Motor neuron (in vitro differentiated cells): ENCODE data around the gene ARMC3. TPM values are rescaled to one million over a fixed set of nuclear protein-coding genes. Genes with fewer than 3 reads are reported as not detected.
"Not testable (repeated sequence)": the region's sequence is repeated elsewhere in the genome, so short reads cannot be mapped to it uniquely, and the experiment has no call there.

Experiments
- ATAC-seq, 8 experiments: fragments of 200-7000 bp; cut with Tn5 transposase; replicated peaks in 6 of 8; 2 replicates each; pipeline ENCODE4 v1.8.0; 2021; ENCODE audit warnings: mild to moderate bottlenecking in 8 of 8, moderate library complexity in 8 of 8
- H3K27ac ChIP-seq, 2 donors: fragments of 250-450 bp; sonication (Bioruptor Pico); 2 replicates each; pipeline ENCODE4 v1.9.0; 2021; ENCODE audit warnings: antibody characterized with exemption in 2 of 2, mild to moderate bottlenecking in 2 of 2, moderate library complexity in 1 of 2
- H3K4me1 ChIP-seq, 2 donors: fragments of 250-450 bp; sonication (Bioruptor Pico); replicated peaks in 1 of 2; 2 replicates each; pipeline ENCODE4 v1.6.1; 2021; ENCODE audit warnings: antibody characterized with exemption in 2 of 2, mild to moderate bottlenecking in 2 of 2, moderate library complexity in 1 of 2
- H3K4me3 ChIP-seq, 5 donors: fragments of 250-450 bp; sonication (Bioruptor Pico); 2 replicates each; pipeline ENCODE4 v1.9.0; 2021; ENCODE audit warnings: antibody characterized with exemption in 5 of 5, mild to moderate bottlenecking in 5 of 5, moderate library complexity in 4 of 5
- WGBS, 10 experiments: fragments of 450-650 bp; shearing (Covaris generic); methylation state at CpG; one replicate each; pipeline ENCODE4 v1.0.0; 2022; 5-methylcytosine and 5-hydroxymethylcytosine counted together
- in situ Hi-C, 9 experiments: fragments of 400-800 bp; cut with MboI; loops; one replicate each; pipeline ENCODE4 v1.15.0; 2021; ENCODE audit warnings: low sequenced_read_pairs in 9 of 9, low pct_unique_long_range_greater_than_20kb in 2 of 9; ENCODE audit not compliant: unreplicated experiment in 9 of 9
- total RNA-seq, 8 experiments: library from RNA; unstranded; fragments of 300-600 nt; gene quantifications; 2 replicates each; pipeline versions ENCODE4 v1.2.3 to v1.2.4, GENCODE V29; 2022

The ARMC3 gene
- total RNA-seq: 10 to 100 TPM in 1 of 8 experiments, 1 to 10 TPM in 2, under 1 TPM in 5; 0.21 to 43.8 (median 0.92) TPM

GRCh38 chr10:22927661-22928403 lies at the start of gene ARMC3:
Gene ARMC3 (plus strand): TSS chr10:22928053. CDS start chr10:22931997, 3,944 bp downstream.
- WGBS, 10 experiments: 5 to 80% (median 43%) methylated on average over 1 to 16 of the region's 41 CpGs; no CpG with 5 or more reads in 1 of the 10 experiments
- H3K27ac ChIP-seq: no peak within 1 kb of the TSS
- H3K4me1 ChIP-seq: no peaks in the 10 kb centered on the region
- H3K4me3 ChIP-seq: peak within 1 kb of the TSS; percentile 38 to 63 (median 41)
- in situ Hi-C loops: no loop called here
- peak; percentile 97 to 100 (median 100) for ATAC-seq

DNA sequence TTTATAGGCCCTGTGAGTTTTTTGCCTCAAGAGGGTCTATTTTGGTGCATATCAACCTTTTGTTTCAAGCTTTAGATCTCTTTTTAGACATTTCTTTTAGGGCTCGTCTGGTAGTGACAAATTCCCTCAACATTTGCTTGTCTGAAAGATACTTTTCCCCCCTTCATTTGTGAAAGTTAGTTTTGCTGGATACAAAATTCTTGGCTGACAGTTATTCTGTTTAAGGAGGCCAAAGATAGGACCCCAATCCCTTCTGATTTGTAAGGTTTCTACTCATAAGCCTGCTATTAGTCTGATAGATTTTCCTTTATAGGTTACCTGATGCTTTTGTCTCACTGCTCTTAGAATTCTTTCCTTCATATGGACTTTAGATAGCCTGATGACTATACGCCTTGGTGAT lies 36.1 kb upstream of the ARMC3 start:
- H3K27ac ChIP-seq: no peak overlapping the region
- 10 to 100% (median 65%) methylated on average over 1 to 2 of the region's 2 CpGs for WGBS, 10 experiments
- in situ Hi-C loops: no loop called here
- ATAC-seq: no peak
- no peaks in the 10 kb centered on the region for H3K4me1 ChIP-seq
- H3K4me3 ChIP-seq: no peak overlapping the region

DNA sequence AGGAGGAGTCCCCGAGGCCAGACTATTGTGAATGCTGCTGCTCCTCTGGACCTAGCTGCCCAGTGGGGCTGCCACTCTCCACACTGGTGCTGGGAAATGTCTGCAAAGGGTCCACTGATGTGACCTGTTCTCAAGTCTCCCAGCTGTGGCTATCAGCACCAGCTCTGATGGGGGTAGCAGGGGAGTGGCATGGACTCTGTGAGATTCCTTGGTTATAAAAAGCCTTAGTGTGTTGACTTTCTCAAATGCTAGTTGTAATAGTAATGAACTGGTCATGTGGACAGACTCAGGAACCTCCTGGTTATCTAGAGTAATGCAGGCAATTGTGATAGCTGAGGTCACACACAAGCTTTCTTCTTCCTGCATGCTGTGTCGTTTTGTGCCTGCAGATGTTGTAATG lies 34.1 kb upstream of the ARMC3 start:
- H3K4me3 ChIP-seq: no peak overlapping the region
- no peak overlapping the region for H3K27ac ChIP-seq
- in situ Hi-C loops: no loop called here
- no peaks in the 10 kb centered on the region for H3K4me1 ChIP-seq
- ATAC-seq: no peak
- 20 to 100% (median 67%) methylated on average over 1 to 2 of the region's 2 CpGs; no CpG with 5 or more reads in 3 of the 10 experiments for WGBS, 10 experiments

DNA sequence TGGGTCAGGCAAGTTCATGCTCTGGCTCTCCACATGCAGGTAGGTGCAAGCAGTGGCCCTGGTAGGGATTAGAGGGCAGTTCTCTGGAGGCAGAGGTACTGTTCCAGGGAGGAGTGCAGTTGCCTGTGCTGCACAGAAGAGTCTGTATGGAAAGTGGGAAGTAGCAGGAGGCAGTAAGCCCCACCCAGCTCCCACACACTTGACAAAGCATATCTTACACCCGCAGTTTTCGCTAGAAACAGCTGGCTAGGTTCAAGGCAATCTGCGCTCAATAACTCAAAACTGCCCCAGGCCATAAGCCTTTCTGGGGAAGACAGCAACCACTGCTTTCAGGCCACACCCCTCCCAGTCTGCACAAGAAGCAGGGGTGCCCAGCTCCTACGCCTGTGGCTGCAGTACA lies 33.1 kb upstream of the ARMC3 start:
- no peak overlapping the region for H3K27ac ChIP-seq
- in situ Hi-C loops: no loop called here
- ATAC-seq: peak in 3 of 8 experiments; percentile 93 to 95 (median 95)
- 0 to 96% (median 83%) methylated on average over 1 to 3 of the region's 4 CpGs; no CpG with 5 or more reads in 5 of the 10 experiments for WGBS, 10 experiments
- H3K4me1 ChIP-seq: no peaks in the 10 kb centered on the region
- H3K4me3 ChIP-seq: no peak overlapping the region

DNA sequence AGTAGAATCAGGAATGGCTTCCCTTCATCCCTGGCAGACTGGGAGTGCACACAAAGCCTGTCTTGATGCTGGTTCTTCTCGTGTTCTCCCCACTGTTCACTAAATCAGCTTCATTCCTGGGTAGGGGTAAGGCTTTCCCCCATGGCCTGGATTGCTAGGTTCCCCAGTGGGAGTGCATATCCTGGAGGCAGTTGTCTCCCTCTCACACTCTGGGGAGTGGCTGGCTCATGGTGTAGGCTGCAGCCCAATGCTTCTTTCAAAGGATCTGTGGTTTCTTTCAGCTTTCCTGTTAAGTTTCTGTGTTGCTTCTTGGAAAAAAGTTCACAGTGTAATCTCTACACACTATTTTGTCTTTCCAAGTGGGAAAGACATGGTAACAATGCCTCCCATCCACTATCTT lies 32.6 kb upstream of the ARMC3 start:
- in situ Hi-C loops: no loop called here
- WGBS, 10 experiments: 0 to 100% (median 37%) methylated on average over 1 of the region's 1 CpG; no CpG with 5 or more reads in 6 of the 10 experiments
- ATAC-seq: peak in 3 of 8 experiments; percentile 50 to 53 (median 53)
- Histone ChIP-seq H3K27ac (no peak overlapping the region), H3K4me1 (no peaks in the 10 kb centered on the region), H3K4me3 (no peak overlapping the region)

- no peak for ATAC-seq
- in situ Hi-C loops: no loop called here
- no peaks in the 10 kb centered on the region for H3K4me1 ChIP-seq
- no peak overlapping the region for H3K27ac ChIP-seq
- no peak overlapping the region for H3K4me3 ChIP-seq
- WGBS, 10 experiments: 42 to 100% (median 75%) methylated on average over 1 to 4 of the region's 4 CpGs; no CpG with 5 or more reads in 1 of the 10 experiments
Measured at GRCh38 chr10:22897371-22897770, 30.5 kb upstream of the ARMC3 start.

- 4 to 65% (median 55%) methylated on average over 1 to 2 of the region's 2 CpGs for WGBS, 10 experiments
- in situ Hi-C loops: no loop called here
Measured at GRCh38 chr10:22899307-22899706, 28.5 kb upstream of the ARMC3 start.

DNA sequence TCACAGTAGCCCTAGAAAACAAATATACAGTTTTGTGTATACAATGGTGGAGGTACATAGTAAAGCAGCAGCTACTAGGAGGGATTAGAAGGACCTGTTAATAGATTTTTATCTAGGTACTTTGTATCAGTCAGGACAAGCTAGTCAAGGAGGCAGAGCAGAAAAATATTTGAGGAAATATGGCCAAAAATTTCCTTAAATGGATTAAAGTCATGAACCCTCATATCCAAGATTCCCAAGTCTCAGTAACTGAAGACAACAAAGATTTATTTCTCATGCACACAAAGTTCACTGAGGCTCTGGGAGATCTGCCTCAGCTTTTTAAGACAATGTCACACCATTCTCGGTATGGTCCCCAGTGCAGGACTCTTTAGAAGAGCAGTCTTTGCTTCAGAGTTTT lies 28.1 kb upstream of the ARMC3 start:
- H3K27ac ChIP-seq: no peak overlapping the region
- WGBS, 10 experiments: 0 to 90% (median 57%) methylated on average over 1 of the region's 1 CpG; no CpG with 5 or more reads in 3 of the 10 experiments
- no peaks in the 10 kb centered on the region for H3K4me1 ChIP-seq
- no peak for ATAC-seq
- in situ Hi-C loops: no loop called here
- H3K4me3 ChIP-seq: no peak overlapping the region

More at GRCh38 chr10:22899307-22899706, 28.5 kb upstream of the ARMC3 start:
- H3K27ac ChIP-seq: no peak overlapping the region
- H3K4me3 ChIP-seq: no peak overlapping the region
- no peaks in the 10 kb centered on the region for H3K4me1 ChIP-seq
- no peak for ATAC-seq

DNA sequence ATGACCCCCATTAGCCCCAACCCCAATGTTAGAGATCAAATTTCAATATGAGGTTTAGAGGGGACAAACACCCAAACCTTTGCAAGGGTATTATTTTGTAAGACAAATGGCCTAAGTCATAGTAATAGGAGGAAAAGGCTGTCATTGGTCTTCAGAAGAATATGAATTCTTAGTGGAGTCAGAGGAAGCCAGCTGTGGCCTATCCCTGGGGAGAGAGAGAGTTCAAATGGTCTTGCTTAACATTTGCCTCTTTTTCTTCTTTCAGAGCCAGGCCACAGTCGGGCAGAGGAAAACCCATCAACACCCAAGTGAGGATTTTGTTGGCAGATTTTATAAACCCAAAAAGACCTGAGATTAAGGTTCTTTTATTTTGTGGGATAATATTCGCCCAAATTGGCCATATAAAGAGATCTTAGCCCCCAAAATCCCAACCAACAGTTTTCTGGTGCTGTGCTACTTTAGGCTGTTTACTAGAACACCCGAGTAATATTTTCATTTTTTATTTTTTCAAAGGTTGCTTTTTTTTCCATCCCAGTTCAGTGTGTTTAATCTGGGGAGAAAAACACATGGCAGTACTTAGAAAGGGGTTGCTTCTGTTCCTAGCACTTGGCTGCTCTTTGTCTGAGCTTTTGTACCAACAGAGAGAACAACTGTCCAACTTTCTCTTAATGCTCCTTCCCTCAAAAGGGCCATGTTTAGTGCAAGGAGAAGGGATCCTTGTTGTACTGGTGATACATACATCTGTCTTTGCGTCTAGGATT lies 26.8 kb upstream of the ARMC3 start:
- no peaks in the 10 kb centered on the region for H3K4me1 ChIP-seq
- H3K27ac ChIP-seq: no peak overlapping the region
- in situ Hi-C loops: no loop called here
- no peak for ATAC-seq
- no peak overlapping the region for H3K4me3 ChIP-seq
- 0 to 100% (median 50%) methylated on average over 1 to 4 of the region's 4 CpGs; no CpG with 5 or more reads in 1 of the 10 experiments for WGBS, 10 experiments

GRCh38 chr10:22902147-22902546 lies 25.7 kb upstream of the ARMC3 start:
- WGBS, 10 experiments: 10 to 100% (median 59%) methylated on average over 1 to 3 of the region's 3 CpGs; no CpG with 5 or more reads in 1 of the 10 experiments
- H3K4me3 ChIP-seq, H3K27ac ChIP-seq, in situ Hi-C loops, ATAC-seq, H3K4me1 ChIP-seq: not testable (repeated sequence)

- no peak for ATAC-seq
- in situ Hi-C loops: no loop called here
- WGBS, 10 experiments: 17 to 100% (median 85%) methylated on average over 1 of the region's 1 CpG; no CpG with 5 or more reads in 6 of the 10 experiments
- no peak overlapping the region for H3K4me3 ChIP-seq
- no peaks in the 10 kb centered on the region for H3K4me1 ChIP-seq
- H3K27ac ChIP-seq: no peak overlapping the region
Measured at GRCh38 chr10:22903694-22904093, 24.2 kb upstream of the ARMC3 start.

GRCh38 chr10:22906767-22907166 lies 21.1 kb upstream of the ARMC3 start:
- ATAC-seq: no peak
- no peak overlapping the region for H3K27ac ChIP-seq
- in situ Hi-C loops: no loop called here
- 49 to 100% (median 82%) methylated on average over 1 to 2 of the region's 2 CpGs for WGBS, 10 experiments
- H3K4me3 ChIP-seq: no peak overlapping the region
- no peaks in the 10 kb centered on the region for H3K4me1 ChIP-seq

- H3K4me1 ChIP-seq: no peaks in the 10 kb centered on the region
- no peak for ATAC-seq
- in situ Hi-C loops: no loop called here
- no peak overlapping the region for H3K27ac ChIP-seq
- WGBS, 10 experiments: 80 to 83% methylated on average over 1 of the region's 1 CpG; no CpG with 5 or more reads in 8 of the 10 experiments
- H3K4me3 ChIP-seq: no peak overlapping the region
Measured at GRCh38 chr10:22908837-22909236, 19.0 kb upstream of the ARMC3 start.
